Measurements from ENCODE around the gene FTH1.
"Not testable (repeated sequence)": the region's sequence is repeated elsewhere in the genome, so short reads cannot be mapped to it uniquely, and the experiment has no call there.

The FTH1 gene

GRCh38 chr11:61963282-61964057 lies 4.0 kb downstream of the FTH1 start:
- DNase-seq: no peak

GRCh38 chr11:61963016-61963281 lies 4.5 kb downstream of the FTH1 start:
- no peak for DNase-seq

- DNase-seq: no peak
These were observed 5.0 kb downstream of the FTH1 start for GRCh38 chr11:61962213-61963015.

GRCh38 chr11:61961570-61962212 lies 5.7 kb downstream of the FTH1 start:
- DNase-seq: no peak

- no peak for DNase-seq
These were observed 6.9 kb downstream of the FTH1 start for GRCh38 chr11:61960532-61960931.

DNA sequence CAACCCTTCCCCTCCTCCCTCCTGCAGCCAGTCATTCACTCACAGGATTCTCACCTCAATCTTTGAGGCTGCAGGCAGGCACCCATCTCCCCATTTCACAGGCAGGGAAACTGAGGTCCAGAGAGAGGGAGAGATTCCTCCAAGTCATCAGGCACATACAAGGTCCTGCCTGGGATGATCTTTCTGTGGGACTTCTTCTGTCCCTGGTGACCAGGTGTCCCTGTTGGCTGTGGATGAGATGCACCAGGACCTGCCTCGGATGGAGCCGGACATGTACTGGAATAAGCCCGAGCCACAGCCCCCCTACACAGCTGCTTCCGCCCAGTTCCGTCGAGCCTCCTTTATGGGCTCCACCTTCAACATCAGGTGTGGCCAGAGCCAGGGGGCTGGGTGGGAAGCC lies 7.8 kb downstream of the FTH1 start:
- no peak for DNase-seq

DNA sequence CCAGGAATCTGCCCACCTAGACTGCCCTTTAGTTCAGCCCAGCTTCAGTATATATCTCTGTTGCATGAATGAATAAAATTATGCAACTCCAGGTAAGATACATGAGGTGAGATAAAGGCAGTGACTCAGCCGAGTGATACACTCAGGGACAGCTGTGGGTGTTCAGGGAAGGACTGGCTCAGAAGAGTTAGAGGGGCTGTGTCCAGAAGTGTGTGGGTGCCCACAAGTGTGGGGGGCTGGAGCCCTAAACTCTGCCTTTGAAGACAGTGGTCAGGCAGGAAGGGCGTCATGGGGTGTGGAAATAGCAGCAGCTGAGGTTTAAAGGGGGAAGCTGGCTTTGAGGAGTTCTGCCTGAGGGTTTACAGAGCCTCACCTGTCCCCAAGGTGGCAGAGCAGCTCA lies 8.3 kb downstream of the FTH1 start:
- no peak for DNase-seq

- no peak for DNase-seq
These were observed 8.8 kb downstream of the FTH1 start for GRCh38 chr11:61958590-61958989.

- DNase-seq: peak; percentile 2
These were observed 10.2 kb downstream of the FTH1 start for GRCh38 chr11:61957021-61957770.

DNA sequence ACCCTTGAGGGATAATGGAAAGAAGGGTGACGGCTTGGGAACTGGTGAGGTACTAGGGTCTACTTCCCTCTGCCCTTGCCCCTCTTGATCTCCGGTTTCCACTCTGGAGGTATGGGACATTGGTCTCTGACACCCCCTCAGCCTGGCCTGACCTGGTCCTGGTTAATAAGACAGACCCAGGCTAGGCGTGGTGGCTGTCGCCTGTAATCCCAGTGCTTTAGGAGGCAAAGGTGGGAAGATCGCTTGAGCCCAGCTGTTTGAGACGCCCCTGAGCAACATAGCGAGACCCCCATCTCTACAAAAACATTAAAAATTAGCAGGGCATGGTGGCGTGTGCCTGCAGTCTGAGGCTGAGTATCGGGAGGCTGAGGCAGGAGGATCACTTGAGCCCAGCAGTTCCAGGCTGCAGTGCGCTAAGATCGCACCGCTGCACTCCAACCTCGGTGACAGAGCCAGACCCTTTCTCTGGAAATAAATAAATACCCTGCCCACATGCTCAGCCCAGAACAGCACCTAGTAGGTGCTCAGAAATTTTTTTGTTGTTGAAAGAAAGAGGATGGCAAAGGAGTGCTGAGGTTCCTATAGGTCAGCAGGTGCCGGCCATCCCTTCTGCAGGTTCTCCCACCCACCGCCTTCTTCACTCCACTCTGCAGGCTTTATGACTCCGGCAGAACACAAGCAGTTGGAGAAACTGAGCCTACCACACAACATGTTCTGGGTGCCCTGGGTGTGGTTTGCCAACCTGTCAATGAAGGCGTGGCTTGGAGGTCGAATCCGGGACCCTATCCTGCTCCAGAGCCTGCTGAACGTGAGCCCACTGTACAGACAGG lies 11.0 kb downstream of the FTH1 start:
- DNase-seq: no peak

GRCh38 chr11:61955422-61956135 lies 11.9 kb downstream of the FTH1 start:
- no peak for DNase-seq

DNA sequence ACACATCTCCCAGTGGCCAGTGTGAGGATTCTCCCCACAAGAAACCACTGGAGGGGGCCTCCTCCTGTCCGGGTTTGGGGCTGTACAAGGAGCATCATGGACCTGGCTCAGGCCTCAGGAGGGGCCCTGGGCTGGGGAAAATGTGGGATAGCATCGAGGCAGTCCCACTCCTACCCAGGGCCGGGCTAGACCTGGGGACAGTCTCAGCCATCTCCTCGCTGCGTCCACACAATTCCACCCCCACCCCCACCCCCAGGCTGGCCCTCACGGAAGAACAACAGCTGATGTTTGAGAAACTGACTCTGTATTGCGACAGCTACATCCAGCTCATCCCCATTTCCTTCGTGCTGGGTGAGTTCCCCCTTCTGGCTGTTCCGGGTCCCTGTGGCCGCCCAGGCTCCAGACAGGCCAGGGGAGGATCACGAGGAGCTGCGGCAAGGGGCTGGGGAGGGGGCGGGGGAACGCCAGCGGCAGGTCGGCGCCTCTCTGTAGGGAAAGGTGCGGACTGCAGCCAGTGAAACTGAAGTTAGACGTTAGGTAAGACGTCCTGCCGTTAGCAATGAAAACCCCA lies 12.5 kb downstream of the FTH1 start:
- no peak for DNase-seq

DNA sequence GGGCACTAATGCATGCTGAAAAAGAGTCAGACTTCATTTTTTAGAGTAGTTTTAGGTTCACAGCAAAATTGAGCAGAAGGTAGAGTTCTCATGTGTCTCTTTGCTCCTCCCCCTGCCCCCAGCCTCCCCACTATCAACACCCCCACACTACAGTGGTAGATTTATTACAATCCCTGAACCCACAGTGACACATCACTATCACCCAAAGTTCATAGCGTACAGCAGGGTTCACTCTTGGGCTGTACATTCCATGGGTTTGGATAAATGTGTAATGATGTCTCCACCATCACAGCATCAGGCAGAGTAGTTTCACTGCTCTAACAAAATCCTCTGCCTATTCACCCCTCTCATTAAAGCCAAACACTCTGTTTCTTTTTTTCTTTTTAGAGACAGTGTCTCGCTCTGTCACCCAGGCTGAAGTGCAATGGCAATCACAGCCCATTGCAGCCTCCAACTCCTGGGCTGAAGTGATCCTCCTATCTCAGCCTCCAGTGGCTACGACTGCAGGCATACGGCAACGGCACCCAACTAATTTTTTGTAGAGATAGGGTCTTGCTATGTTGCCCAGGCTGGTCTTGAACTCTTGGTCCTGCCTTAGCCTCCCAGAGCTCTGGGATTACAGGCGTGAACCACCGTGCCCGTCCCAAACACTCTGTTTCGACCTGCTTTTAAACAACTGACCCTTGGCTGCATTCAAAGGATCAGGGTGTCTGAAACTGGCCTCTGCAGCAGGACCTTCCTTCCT lies 13.2 kb downstream of the FTH1 start:
- no peak for DNase-seq

GRCh38 chr11:61953632-61954031 lies 13.8 kb downstream of the FTH1 start:
- not testable (repeated sequence) for DNase-seq

DNA sequence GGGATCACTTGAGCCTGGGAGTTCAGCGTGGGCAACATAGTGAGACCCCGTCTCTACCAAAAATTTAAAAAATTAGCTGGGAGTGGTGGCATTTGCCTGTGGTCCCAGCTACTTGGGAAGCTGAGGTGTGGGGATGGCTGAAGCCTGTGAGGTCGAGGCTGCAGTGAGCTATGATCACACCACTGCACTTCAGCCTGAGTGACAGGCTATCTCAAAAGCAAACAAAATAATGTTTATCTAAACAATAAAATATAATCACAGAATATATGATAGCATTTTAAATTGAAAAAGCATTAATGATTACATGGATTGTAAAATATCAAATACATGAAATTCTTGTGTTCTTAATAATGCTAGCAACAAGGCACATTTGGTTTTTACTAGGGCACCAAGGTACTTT lies 14.6 kb downstream of the FTH1 start:
- no peak for DNase-seq

- DNase-seq: no peak
These were observed 15.8 kb downstream of the FTH1 start for GRCh38 chr11:61951484-61952135.

- no peak for DNase-seq
These were observed 17.3 kb downstream of the FTH1 start, which contains the start of gene BEST1 for GRCh38 chr11:61950035-61950547. Gene BEST1, plus strand, starts transcription at chr11:61950351. Its CDS starts 1,456 bp downstream, at chr11:61951807.

DNA sequence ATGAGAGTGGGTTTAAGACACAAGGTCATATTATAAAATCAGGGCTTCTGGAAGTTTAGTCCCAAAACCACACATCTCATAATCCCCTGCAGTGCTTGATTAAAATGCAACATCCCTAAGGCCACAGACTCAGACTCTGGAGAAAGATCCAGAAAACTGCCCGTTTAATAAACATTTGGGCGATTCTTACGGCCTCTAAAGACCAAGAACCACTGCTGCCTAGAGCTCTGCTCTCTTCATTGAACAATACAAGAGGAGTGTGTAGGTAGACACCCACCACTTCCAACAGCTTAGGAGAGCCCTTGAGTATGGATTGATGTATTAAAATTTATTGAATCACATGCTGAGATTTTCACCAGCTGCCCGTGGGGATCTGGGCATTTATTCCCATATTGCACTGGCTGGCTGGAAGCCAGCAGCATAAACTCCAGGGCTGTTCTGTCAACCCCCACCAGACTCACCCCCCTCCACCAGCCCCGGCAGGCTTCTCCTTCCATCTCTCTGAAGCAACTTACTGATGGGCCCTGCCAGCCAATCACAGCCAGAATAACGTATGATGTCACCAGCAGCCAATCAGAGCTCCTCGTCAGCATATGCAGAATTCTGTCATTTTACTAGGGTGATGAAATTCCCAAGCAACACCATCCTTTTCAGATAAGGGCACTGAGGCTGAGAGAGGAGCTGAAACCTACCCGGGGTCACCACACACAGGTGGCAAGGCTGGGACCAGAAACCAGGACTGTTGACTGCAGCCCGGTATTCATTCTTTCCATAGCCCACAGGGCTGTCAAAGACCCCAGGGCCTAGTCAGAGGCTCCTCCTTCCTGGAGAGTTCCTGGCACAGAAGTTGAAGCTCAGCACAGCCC lies 18.0 kb downstream of the FTH1 start:
- DNase-seq: no peak

- no peak for DNase-seq
These were observed 18.9 kb downstream of the FTH1 start for GRCh38 chr11:61948505-61948904.
